ENCODE data around the gene MAB21L2.

DNA sequence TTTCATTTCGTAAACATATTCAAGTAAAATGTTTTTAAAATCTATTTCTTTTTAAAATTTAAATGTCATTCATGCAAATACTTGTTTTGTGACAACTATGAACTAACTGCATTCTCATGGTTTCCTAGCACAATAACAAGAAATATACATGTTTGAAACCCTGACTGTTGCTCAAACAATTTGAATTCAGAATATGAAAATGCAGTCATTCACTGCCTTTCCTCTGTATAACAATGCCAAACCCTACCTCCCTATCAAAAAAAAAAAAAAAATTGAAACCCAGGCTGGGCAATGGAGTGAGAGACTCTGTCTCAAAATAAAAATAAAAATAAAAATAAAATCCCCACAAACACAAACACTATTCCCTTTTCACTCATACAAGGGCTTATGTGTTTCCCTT lies 42.1 kb downstream of the MAB21L2 start:
- TF ChIP-seq, protein P1, sequence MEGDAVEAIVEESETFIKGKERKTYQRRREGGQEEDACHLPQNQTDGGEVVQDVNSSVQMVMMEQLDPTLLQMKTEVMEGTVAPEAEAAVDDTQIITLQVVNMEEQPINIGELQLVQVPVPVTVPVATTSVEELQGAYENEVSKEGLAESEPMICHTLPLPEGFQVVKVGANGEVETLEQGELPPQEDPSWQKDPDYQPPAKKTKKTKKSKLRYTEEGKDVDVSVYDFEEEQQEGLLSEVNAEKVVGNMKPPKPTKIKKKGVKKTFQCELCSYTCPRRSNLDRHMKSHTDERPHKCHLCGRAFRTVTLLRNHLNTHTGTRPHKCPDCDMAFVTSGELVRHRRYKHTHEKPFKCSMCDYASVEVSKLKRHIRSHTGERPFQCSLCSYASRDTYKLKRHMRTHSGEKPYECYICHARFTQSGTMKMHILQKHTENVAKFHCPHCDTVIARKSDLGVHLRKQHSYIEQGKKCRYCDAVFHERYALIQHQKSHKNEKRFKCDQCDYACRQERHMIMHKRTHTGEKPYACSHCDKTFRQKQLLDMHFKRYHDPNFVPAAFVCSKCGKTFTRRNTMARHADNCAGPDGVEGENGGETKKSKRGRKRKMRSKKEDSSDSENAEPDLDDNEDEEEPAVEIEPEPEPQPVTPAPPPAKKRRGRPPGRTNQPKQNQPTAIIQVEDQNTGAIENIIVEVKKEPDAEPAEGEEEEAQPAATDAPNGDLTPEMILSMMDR (IDR thresholded peaks at IDR 0.05; ENCODE audit: control extremely low read depth in 1 of 3, insufficient read depth in 1 of 3, low read depth in 1 of 3, low read length in 3 of 3): no peak
- TF ChIP-seq TBP (IDR thresholded peaks at IDR 0.05; ENCODE audit: low read depth, low read length) (no peak), RAD21 (IDR thresholded peaks at IDR 0.05 in 1 of 2, conservative IDR thresholded peaks at IDR 0.05 in 1 of 2; ENCODE audit: low read depth in 2 of 2, low read length in 2 of 2) (no peak), ATF3 (IDR thresholded peaks at IDR 0.05; ENCODE audit: insufficient read depth, low read depth, low read length) (no peak), SIRT6 (IDR thresholded peaks at IDR 0.05; ENCODE audit: low read length) (no peak), TAF1 (IDR thresholded peaks at IDR 0.05; ENCODE audit: low read depth, low read length) (no peak), EZH2 (IDR thresholded peaks at IDR 0.05; ENCODE audit: low read depth, low read length, severe bottlenecking) (no peak), YY1 (IDR thresholded peaks at IDR 0.05; ENCODE audit: low read depth, low read length) (no peak), POLR2A (IDR thresholded peaks at IDR 0.05; ENCODE audit: control extremely low read depth in 1 of 2, low read depth in 2 of 2, low read length in 2 of 2) (no peak), SRF (IDR thresholded peaks at IDR 0.05; ENCODE audit: low read depth, low read length) (no peak), NRF1 (IDR thresholded peaks at IDR 0.05; ENCODE audit: low read depth, low read length) (no peak)
- TF ChIP-seq, protein P2, sequence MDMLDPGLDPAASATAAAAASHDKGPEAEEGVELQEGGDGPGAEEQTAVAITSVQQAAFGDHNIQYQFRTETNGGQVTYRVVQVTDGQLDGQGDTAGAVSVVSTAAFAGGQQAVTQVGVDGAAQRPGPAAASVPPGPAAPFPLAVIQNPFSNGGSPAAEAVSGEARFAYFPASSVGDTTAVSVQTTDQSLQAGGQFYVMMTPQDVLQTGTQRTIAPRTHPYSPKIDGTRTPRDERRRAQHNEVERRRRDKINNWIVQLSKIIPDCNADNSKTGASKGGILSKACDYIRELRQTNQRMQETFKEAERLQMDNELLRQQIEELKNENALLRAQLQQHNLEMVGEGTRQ (IDR thresholded peaks at IDR 0.05; ENCODE audit: low read length): no peak
- TF ChIP-seq, protein P3, sequence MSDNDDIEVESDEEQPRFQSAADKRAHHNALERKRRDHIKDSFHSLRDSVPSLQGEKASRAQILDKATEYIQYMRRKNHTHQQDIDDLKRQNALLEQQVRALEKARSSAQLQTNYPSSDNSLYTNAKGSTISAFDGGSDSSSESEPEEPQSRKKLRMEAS (IDR thresholded peaks at IDR 0.05): no peak
